Adrenal gland (tissue), 5 donors: ENCODE results near the gene ALCAM.

Source experiments
- POLR2A ChIP-seq, 2 donors: fragments of 450-650 bp; IDR thresholded peaks; one replicate each; pipeline ENCODE4 v1.6.1; 2017; ENCODE audit warnings: antibody characterized with exemption in 2 of 2, mild to moderate bottlenecking in 2 of 2, moderate library complexity in 1 of 2
- TF ChIP-seq, protein P1 (sequence below), 6 experiments: fragments of 450-650 bp in 4 of 6; fragments of 200-600 bp in 2 of 6; sonication (generic) in 1 of 6; IDR thresholded peaks; 1 replicate in 5 of 6; 2 replicates in 1 of 6; pipeline versions ENCODE4 v1.5.1 to v1.8.0; 2016 to 2021; ENCODE audit warnings: antibody characterized with exemption in 6 of 6, mild to moderate bottlenecking in 2 of 6, moderate library complexity in 1 of 6
- donor health status: DM: no; HTN: no; CAD: no.

DNA sequence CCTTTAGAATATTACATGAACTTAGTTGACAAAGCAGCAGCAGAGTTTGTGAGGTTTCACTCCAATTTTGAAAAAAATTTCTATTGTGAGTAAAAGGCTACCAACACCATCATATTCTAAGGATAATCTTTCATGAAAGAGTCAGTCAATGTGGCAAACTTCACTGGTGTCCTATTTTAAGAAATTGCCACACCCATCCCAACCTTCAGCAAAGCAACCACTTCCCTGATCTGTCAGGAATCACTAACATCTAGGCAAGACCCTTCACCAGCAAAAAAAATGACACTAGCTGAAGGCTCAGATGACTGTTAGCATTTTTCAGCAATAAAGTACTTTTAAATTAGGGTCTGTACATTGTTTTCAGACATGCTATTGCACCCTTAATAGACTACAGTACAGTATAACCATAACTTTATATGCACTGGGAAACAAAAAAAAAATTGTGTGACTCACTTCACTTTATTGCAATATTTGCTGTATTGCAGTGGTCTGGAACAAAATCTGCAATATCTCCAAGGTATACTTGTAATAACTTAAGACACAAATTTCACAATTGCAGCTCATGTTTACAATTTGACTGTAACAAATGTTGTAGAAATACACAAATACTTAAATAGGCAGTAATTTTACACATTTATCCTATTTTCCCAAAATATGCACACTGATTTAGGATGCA, 38.9 kb upstream of the ALCAM start:
- TF ChIP-seq POLR2A (IDR thresholded peaks at IDR 0.05): no peak
- TF ChIP-seq, protein P1, sequence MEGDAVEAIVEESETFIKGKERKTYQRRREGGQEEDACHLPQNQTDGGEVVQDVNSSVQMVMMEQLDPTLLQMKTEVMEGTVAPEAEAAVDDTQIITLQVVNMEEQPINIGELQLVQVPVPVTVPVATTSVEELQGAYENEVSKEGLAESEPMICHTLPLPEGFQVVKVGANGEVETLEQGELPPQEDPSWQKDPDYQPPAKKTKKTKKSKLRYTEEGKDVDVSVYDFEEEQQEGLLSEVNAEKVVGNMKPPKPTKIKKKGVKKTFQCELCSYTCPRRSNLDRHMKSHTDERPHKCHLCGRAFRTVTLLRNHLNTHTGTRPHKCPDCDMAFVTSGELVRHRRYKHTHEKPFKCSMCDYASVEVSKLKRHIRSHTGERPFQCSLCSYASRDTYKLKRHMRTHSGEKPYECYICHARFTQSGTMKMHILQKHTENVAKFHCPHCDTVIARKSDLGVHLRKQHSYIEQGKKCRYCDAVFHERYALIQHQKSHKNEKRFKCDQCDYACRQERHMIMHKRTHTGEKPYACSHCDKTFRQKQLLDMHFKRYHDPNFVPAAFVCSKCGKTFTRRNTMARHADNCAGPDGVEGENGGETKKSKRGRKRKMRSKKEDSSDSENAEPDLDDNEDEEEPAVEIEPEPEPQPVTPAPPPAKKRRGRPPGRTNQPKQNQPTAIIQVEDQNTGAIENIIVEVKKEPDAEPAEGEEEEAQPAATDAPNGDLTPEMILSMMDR (IDR thresholded peaks at IDR 0.05): no peak
